GM12864 (cell line): Measurements from ENCODE around the gene EIF2D.

Experiments used
- DNase-seq: peaks from one replicate; pipeline ENCODE4 v3.0.0-alpha.2; 2011; ENCODE audit warnings: low read depth
- H3K4me3 ChIP-seq: 2 replicates; pipeline ENCODE4 v1.5.1; 2011; ENCODE audit warnings: mild to moderate bottlenecking, low read depth, low read length, control low read depth
- CTCF ChIP-seq: IDR thresholded peaks from 2 replicates; pipeline ENCODE4 v1.5.1; 2011; ENCODE audit warnings: low read depth, mild to moderate bottlenecking, moderate library complexity, low read length, control low read depth, inconsistent platforms; ENCODE audit errors: missing control alignments

Gene EIF2D

GRCh38 chr1:206612129-206612876, at the start of gene EIF2D:
EIF2D (minus strand) TSS chr1:206612465; CDS start chr1:206612342, 123 bp downstream.
- DNase-seq = peak; percentile 58
- peak within 1 kb of the TSS; percentile 84 for H3K4me3 ChIP-seq
- TF ChIP-seq CTCF = peak; percentile 92

GRCh38 chr1:206661161-206661820, 49.0 kb upstream of the EIF2D start:
- no peak for DNase-seq
- H3K4me3 ChIP-seq = no peak overlapping the region
- no peak for TF ChIP-seq CTCF

GRCh38 chr1:206660136-206660535, 47.9 kb upstream of the EIF2D start:
- no peak overlapping the region for H3K4me3 ChIP-seq
- no peak for TF ChIP-seq CTCF
- no peak for DNase-seq

GRCh38 chr1:206658981-206659273, 46.7 kb upstream of the EIF2D start:
- no peak for TF ChIP-seq CTCF
- no peak overlapping the region for H3K4me3 ChIP-seq
- no peak for DNase-seq

- TF ChIP-seq CTCF = peak; percentile 99
- no peak overlapping the region for H3K4me3 ChIP-seq
- no peak for DNase-seq
Measured at GRCh38 chr1:206658264-206658980, 46.2 kb upstream of the EIF2D start.

GRCh38 chr1:206657751-206658150, 45.5 kb upstream of the EIF2D start:
- no peak overlapping the region for H3K4me3 ChIP-seq
- no peak for TF ChIP-seq CTCF
- no peak for DNase-seq
